GM19395 (cell line): Measurements from ENCODE around the gene BAG3.
"Not testable (repeated sequence)": the region's sequence is repeated elsewhere in the genome, so short reads cannot be mapped to it uniquely, and the experiment has no call there.

Source experiments
- ATAC-seq: cut with Tn5 transposase; IDR thresholded peaks from one replicate; pipeline ENCODE4 v1.9.1; 2021; ENCODE audit warnings: mild to moderate bottlenecking, moderate library complexity; ENCODE audit not compliant: unreplicated experiment

The BAG3 gene

DNA sequence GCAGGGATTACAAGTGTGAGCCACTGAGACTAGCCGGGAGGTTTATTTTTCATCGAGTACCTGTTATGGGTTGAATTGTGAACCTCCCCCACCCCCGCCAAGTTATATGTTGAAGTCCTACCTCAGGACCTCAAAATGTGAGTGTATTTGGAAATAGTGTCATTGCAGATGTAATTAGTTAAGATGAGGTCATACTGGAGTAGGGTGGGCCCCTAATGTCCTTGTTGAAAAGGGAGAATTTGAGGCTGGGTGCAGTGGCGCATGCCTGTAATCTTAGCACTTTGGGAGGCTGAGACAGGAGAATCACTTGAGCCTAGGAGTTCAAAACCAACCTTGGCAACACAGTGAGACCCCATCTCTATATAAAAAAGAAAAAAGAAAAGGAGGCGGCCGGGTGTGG is 10.8 kb upstream of the BAG3 start:
- ATAC-seq, result no peak

DNA sequence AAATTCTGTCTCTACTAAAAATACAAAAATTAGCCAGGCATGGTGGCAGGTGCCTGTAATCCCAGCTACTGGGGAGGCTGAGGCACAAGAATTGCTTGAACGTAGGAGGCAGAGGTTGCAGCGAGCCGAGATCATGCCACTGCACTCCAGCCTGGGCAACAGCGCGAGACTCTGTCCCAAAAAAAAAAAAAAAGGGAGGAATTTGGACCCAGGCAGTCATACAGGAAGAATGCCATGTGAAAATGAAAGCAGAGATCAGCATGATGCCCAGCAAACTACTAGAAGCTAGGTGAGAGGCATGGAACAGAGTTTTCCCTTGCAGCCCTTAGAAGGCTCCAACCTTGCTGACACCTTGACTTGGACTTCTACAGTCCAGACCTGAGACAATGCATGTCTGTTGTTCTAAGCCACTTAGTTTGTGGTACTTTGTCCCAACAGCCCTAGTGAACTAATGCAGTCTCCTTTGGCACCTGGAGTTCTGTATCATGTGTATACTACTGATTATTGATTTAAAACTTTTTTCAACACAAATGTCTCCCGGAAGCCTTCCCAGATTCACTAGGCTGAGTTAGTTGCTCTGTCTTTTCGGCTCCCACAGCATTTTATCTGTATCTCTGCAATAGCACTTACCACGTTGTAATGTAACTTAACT is 10.2 kb upstream of the BAG3 start:
- ATAC-seq, result no peak

DNA sequence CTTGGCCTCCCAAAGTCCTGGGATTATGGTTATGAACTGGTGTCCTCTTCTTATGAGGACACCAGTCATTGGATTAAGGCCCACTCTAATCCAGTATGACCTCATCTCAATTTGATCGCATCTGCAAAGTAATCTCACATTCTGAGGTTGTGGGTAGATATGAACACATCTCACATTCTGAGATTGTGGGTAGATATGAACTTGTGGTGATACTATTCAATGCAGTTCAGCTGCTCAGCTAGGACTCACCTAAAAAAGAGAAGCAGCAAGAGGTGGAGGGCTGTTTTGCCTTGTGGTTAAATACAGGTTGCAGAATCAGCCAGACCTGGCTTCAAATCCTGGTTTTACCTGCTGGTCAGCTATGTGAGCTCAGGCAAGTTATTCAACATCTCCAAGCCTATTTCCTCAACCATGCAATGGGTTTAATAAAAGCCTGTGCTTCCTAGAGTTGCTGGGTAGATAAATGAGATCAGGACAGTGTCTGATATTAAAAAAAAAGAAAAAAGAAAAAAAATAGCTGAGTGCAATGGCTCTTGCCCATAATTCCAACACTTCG is 8.5 kb upstream of the BAG3 start:
- ATAC-seq, result no peak

DNA sequence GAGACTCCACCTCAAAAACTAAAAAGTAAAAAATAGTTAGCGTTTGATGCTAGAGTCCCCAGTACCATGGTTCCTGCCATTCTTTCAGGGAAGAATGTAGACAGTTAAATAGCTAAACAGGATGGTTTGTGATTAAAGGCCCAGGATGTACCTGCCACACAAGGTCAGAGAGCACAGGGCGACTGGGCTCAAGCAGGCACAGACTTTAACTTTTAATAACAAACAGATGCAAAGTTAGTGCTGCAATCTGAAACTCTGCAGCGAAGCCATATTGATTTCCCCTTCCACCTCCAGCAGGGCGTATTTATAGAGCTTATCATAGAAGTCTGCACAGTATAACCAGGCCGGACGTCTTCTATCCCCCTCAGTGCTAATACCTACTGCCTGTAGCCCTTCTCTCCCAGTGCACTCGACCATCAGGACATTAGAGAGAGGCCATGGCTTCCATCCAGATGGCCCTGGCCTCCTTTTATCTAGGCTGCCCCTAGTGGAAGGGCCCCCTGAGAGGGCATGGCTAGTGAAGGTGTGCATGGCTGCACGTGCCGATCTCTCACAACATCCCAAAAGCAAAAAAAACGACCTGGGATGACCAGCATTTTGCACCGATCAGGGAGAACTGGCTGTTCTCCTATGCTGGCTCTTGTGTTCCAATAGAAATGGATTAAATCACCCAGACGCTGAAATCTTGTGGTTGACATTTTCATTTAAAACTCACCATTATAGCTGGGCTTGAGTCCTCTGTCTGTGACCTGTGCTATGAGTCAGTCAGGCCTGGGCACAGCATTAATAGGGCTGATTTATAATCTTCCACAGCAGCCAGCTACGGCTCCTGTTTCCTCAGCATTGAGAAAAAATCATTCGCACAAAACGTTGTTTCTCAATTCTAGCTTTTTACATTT is 7.6 kb upstream of the BAG3 start:
- no peak for ATAC-seq

DNA sequence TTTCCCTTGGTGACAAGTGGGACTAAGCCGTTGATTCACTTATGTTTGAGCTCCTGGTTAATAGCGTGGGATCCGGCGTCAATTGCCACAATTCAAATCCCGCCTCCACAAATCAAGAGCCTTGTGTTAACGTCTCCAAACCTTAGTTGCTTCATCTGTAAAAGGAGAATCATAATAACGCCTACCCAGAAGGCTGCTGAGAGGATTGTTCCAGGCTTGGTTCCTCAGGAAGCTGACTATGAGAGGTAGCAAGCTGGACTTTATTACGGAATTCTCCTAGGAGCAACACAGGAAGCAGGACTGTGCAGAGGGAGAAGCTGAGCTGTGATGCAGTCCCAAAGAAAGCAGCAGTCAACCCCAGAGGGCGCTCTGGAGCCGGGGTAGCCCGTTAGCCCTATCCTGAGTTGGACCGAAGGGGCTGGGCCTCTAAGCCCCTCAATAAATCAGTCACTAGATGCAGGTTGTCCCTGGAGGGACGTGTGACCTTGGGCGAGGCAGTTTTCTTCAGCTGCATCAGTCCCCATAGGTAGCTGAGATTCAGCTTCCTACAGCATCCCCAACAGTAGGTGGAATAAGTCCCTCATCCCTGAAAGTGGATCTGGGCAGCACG is 6.9 kb upstream of the BAG3 start:
- ATAC-seq, result no peak

DNA sequence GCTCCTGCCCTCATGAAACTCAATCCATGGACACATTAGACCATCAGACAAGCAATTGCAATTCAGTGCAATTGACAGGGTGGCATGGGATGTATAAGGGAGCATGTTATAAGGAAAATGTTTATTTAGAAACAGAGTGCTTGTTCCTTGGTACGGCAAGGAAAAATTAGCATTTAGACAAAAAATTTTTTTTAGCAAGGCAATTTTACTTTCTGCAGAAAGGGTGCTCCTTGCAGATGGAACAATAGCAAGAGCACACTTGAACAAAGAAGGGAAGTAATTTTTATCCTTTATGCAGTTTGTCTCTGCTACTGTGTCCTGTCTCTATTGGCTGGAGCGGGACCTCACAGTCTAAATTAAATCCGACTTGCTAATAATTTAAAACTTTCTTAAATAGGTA is 6.2 kb upstream of the BAG3 start:
- no peak for ATAC-seq

DNA sequence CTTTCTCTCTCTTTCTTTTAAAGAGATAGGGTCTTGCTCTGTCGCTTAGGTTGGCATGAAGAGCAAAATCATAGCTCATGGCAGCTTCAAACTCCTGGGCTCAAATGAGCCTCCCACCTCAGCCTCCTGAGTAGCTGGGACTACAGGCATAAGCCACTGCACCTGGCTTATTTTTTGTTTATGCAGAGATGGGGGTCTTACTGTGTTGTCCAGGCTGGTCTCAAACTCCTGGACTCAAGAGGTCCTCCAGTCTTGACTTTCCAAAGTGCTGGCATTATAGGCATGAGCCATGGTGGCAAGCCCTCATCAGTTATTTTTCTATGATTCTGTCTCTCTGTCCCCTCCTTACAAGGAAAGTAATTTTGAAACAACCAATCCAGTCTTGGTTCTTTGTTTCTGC is 1.1 kb upstream of the BAG3 start:
- ATAC-seq, result no peak

DNA sequence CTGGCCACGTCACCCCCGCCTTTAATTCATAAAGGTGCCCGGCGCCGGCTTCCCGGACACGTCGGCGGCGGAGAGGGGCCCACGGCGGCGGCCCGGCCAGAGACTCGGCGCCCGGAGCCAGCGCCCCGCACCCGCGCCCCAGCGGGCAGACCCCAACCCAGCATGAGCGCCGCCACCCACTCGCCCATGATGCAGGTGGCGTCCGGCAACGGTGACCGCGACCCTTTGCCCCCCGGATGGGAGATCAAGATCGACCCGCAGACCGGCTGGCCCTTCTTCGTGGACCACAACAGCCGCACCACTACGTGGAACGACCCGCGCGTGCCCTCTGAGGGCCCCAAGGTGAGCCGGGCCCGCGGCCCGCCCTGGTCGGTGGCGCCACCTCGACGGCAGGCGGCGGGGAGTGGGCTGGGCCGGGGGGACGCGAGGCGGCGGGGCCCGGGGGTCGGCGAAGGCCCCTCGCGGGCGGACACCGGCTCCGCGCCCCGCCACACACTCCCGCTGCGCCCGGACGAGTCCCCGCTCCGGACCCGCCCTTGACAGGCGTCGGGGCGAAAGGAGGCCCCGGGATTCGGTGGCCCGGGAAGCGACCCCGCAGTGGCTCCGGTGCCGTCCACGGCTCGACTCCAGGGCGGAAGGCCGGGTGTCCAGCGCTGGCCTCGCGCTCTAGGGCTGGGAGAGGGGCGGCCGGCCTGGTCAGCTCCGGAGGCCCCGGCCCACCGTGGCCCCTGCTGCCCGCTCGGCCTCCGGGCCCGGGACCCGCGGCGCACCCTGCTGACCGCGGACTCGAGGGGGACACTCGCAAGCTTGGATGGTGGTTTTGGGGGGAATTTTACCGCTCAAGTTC is 557 bp downstream of the BAG3 start:
- ATAC-seq, result peak; percentile 55

DNA sequence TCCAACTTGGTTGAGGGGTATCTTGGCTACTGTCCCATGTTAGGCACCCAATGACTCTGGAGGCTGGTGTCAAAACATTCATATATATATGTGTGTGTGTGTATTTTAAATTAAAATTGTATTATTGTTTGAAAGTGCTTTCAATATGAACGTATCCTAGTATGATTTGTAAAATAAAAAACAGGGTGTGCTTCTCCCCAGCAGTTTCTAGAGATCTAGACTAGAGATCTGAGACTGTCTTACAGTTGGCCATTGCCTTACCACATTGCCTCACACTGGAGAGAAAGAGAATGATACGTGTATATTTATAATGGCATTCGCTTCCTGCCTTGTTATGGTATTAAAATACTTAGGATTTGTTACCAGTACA is 1.2 kb downstream of the BAG3 start:
- ATAC-seq, result no peak

DNA sequence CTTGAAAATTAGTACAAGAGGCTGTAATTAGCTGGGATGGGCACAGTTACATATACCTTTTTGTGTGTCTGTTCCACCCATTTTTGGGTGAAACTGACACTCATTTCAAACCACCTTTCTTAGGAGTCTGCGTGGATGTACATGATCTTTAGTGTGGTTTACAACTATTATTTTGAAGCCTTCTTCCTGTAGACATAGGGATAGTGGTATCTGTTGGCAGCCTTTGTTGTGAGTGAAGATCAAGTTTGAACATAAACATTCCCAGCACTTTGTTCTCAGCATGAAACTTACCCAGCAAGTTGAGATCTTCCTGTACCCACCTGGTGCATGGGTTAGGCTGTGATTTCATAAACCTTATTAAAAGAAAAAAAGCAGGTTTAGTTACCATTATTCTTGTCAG is 2.0 kb downstream of the BAG3 start:
- no peak for ATAC-seq

DNA sequence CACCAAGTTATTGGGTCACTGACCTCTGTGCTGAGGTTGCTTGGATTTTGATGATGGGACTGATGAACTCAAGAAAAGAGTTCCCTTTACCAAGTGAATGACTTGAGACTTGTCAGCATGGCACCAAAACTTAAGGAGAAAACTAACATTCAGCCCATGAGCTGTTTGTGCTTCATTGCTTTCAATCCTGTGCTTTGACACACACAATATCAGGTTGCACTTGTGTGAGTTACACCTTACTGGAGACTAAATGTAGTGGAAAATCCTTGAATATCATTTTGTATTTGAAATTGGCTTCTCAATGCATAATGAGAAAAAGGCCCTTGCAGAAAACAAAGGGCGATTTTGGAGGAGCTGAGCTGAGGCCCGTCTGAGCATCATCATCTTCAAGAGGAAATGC is 2.7 kb downstream of the BAG3 start:
- ATAC-seq, result no peak

DNA sequence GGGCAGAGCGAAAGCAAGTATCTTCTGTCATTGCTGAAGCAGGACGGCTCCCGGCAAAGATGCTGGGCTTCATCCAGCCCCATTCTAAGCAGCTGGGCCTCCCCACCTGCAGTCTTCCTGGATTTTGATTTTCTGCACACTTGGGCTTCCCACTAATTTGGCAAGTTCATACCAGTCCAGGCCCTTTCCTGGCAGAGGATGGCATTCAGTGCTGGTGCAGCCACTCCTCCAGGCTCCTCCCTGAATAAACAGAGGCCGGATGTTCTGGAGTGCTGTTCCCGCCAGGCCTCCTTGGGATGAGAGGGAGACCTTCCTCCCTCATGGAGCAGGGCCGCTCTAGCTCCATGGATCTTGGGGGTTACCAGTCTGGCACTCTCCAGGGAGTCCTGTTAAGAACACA is 3.4 kb downstream of the BAG3 start:
- ATAC-seq, result no peak

DNA sequence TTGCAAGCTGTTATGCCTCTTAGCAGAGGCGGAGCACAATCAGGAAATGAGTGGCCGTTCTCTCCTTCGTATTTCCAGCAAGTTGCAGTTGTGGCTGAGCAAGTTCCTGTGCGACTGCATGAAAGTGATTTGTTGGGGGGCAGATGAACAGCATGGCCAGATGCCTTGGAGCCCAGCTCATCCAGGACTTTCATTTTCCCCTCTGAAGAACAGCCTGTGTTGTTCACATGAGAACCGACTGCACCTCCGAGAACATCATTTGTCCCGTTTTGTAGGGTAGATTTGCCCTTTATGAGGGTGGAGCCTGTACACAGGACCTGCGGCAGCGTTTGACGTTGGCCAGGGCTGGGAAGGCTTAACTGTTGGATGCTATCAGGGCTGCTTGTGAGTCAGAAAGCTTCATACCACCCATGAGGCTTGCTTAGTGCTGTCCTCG is 4.4 kb downstream of the BAG3 start:
- ATAC-seq, result no peak

DNA sequence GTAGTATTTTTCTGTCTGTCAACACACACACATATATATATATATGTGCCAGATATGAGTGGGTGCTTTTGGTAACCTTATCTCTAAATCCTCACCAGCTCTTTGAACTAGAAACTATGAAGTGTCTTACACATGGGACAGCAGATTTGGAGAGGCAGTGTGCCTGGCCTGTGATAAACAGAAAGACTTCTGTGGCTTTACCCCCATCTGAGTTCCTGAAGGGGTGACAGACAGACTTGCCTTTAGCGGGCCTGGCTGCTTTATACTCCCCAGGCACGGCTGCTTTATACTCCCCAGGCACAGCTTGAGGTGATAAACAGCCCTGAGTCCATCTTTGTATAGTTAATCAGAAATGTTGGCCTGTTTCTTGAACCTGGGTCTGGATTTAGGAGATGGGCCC is 5.6 kb downstream of the BAG3 start:
- no peak for ATAC-seq

DNA sequence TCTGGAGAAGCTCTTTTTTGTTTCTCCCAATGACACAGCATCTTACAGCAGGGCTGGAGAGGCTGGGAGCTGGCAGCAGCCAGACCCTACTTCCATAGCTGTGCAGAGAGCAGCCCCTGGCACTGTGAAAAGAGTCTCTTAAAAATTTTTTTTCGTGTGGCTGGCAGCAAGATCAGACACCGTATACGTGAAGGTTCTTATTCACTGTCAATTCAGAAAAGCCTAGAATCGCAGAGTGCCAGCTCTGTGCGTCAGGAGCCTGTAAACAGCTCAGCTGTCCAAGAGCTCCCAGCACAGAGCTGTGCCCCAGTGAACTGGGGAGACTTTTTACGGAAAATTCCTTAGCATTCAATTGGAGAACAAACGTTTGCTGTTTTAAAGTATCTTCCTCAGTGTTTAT is 6.5 kb downstream of the BAG3 start:
- ATAC-seq, result no peak

DNA sequence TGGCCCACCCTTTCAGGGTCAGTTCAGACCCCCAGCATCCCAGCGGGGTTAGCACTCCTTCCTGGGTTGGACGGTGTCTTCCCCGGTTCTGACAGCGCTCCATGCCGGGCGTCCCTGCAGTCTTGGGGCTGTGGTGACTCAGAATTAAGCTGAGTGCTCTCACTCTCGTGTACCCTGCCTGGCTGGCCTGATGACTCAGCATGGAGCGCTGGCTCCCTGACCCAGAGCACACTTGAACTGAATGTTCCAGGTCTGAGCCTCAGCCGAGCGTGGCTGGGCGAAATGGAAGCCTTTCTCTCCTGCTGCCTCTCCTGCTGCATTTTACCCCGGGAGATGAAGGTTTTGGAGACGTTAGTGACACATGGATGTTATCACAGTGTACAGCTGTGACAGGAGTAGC is 7.1 kb downstream of the BAG3 start:
- ATAC-seq, result no peak

DNA sequence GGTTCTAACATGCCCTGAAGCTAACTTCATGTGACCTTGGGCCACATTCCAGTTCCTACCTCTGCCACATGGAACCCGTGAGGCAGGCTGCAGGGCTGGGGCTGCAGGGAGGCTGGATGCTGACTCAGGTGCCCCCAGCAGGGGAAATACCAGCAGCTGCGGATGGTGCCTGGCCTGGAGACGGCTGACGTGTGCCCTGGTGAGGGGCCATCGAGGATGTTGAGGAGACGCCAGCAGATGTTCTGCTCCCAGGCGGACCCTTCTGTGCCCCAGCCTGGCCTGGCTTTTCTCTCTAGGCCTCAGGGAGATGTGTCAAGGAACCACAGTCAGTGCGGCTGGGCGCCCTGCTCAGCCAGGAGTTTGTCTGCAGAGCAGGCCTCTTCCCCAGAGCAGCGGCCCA is 8.8 kb downstream of the BAG3 start:
- no peak for ATAC-seq

DNA sequence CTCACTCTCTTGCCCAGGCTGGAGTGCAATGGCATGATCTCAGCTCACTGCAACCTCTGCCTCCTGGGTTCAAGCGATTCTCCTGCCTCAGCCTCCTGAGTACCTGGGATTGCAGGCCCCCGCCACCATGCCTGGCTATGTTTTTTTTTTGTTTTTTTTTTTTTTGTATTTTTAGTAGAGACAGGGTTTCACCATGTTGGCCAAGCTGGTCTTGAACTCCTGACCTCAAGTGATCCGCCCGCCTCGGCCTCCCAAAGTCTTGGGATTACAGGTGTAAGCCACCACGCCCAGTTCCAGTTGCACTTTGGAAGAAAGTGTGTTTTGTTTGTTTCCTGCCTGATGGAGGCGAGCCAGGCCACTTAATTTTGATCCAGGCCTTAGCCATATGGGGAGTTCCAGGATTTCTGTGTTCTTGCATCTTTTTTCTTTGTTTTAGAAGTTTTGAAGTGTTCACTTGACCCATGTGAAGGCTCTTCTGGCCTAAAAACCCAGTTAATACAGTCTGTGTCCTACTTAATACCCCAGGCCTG is 11.0 kb downstream of the BAG3 start:
- not testable (repeated sequence) for ATAC-seq

DNA sequence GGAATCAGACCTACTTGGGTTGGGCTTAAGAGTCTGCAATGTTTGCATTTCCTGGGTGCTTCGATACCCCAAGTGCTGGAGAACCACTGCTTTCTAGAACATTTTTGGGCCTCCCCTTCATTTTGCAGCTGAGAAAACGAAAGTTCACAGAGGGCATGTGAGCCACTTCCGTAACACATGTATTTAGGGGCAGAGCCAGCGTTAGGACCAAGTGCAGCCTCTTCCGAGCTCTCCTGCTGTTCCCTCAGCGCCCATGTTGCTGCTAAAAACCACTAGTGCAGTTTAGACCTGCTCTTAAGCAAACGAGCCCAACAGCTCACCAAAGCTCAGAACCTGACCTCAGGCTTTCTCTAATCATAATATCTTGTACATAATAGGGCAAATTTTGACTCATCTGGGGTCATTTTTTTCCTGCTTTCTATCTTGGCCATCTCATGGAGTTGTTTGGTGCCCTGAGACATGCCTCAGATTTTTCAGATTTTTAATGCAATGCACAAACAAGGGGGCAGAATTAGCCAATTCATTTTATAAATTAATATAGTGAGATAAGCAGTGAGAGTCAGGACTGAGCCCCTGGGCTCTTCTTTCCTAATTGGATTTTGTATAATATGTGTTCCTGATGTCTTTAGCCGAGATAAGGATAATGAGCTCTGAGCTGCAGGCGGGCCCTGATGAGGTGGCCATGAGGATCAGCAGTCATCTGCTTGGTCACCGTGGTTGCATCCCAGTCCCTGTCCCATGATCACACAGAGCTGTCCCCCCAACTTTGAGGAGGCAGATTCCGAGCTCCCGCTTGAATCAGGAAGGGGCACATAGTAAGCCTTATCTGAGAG is 12.9 kb downstream of the BAG3 start:
- no peak for ATAC-seq
